G401 (cell line): ENCODE measurements around the gene PLG. TPM values are rescaled to one million over a fixed set of nuclear protein-coding genes. Genes with fewer than 3 reads are reported as not detected.
A peak's percentile ranks its signal among the peaks of the same experiment; 100 is the strongest.
"Not testable (repeated sequence)": the region's sequence is repeated elsewhere in the genome, so short reads cannot be mapped to it uniquely, and the experiment has no call there.

Experiments used
- DNase-seq: peaks from one replicate; pipeline ENCODE4 v3.0.0-alpha.2; 2015; ENCODE audit warnings: low spot score
- in situ Hi-C: cut with HindIII; loops from 2 replicates; pipeline ENCODE4 v1.10.0; 2016; ENCODE audit warnings: low sequenced_read_pairs, mixed read lengths
- total RNA-seq: library from RNA; depleted of rRNA; stranded (reverse); fragments of >200 nt; shearing (Covaris generic); gene quantifications from 2 replicates; pipeline ENCODE4 v1.2.3, GENCODE V29; 2014

The PLG gene
- total RNA-seq, 1 experiment from 2014 or later, result not detected

DNA sequence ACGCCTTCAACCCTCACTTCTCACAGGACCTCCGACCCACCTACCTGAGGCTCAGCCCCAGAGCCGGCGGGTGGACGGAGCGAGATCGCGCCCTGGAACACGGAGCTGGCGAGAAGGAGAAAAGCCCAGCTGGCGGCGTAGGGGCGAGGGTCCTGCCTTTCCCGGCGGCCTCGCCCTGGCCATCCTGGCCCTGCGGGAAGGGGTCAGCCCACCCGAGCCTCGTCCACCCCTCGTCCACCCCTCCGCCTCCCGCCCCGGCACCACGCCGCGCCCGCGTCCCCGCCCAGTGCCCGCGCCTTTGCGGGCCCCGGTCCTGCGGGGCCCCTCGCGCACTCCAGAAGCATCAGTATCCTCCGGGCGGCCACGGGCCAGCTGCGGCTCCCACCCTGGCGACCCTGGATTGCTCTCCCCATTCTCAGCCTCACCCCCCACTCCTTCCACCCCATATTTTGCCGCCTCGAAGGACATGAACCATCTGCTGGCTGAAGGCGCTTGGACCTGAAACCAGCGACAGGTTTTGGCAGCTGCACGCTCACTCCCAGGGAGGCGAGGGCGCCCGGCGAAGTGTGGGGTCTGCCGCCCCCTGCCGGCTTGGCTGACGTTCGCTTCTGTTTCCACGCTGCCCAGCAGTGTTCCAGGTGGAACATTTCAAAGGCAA is 65.1 kb downstream of the PLG start:
- DNase-seq, result peak; percentile 21
- in situ Hi-C loops, result no loop called here

DNA sequence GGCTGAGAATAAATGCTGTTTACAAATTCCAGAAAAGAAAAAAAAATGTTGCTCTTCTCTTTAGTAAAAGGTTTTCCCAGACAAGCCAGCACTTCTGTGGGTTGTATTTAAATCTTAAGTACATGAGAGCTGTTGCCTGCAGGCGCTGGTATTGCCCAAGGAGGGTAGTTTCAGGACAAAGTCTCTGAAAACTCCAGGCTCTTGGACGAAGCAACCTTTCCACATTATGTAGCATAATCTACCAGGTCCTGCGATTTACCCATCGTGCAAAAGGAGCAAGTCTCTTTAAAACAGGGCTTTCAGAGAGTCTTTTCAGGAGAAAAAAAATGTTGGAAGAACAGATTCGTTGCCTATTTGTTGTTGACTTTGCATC is 65.6 kb downstream of the PLG start:
- in situ Hi-C loops, result no loop called here
- DNase-seq, result no peak

DNA sequence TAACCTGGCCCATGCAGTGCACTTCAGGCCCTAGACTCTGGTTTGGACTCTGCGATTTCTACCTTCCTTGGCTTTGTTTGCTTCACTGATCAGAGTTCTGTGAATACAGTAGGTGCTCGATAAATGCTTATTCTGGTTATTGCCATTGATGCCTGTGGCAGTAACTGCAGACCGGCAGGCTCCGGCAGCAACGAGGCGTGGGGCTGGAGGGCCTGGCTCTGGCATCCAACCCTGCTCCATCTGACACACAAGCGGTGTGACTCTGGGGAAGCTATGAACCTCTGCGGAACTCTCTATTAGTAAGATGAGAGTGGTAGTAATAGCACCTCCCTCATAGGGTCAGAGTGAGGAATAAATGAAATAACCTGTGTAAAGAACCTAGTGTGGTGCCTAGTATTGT is 66.1 kb downstream of the PLG start:
- in situ Hi-C loops, result no loop called here
- DNase-seq, result no peak

DNA sequence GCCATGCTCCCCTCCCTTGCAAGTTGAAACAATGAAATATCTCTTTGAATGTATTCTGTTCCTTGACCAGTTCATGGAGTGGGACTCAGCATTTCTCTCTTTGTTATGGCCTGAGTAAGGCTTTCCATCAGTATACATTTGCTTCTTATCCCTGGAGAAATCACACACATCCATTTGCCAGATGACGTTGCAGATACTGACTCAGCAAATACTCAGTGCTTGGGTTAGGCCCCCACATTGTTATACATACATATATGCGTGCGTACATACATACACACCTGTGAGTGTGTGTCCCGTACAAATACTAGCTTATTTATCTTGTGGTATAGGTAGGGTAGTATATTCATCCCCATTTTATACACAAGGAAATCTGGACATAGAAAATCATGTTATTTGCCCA is 72.4 kb downstream of the PLG start:
- in situ Hi-C loops, result no loop called here
- DNase-seq, result no peak

DNA sequence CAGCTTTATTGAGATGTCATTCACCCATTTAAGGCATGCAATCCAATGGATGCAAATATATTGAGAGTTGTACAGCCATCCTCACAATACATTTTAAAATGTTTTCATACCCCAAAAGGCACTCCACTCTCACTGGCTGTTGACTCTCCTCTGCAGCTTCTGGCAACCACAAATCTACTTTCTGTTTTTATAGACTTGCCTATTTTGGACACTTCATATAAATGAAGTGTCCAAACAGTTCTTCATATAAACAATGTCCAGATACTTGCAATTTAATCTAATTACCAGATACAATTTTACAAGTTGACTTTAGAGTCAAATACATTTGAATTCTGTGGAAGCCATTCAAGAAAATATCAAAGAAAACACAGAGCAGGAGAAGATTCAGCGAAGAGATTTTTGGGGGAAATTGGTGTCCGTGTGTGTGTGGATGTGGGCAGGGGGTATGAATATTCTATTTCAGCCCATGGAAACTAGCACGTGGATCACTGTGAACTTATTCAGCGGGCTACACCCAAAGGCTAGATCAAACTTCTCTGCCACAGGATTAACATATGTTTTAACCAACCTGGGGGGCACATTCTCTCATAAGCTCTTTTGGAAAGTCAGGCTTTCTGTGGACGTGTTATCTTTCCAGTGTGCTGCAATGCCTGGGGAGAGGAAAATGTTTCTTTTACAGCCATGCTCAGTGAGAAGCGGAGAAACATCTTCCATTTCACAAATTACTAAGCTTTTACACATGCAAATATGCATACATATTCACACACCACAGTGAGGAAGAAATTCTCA is 73.9 kb downstream of the PLG start:
- in situ Hi-C loops, result no loop called here

DNA sequence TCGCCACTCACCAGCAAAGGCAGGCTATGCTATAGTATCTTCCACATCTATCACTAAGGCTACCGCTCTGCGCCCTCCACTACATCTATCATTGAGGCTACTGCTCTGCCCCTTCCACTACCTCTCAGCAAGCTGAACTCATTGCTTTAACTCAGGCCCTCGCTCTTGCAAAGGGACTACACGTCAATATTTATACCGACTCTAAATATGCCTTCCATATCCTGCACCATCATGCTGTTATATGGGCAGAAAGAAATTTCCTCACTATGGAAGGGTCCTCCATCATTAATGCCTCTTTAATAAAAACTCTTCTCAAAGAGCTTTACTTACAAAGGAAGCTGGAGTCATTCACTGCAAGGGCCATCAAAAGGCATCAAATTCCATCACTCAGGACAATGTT is 77.1 kb downstream of the PLG start:
- DNase-seq, in situ Hi-C loops: not testable (repeated sequence)

More for the DNA sequence above, 73.9 kb downstream of the PLG start:
- no peak for DNase-seq

DNA sequence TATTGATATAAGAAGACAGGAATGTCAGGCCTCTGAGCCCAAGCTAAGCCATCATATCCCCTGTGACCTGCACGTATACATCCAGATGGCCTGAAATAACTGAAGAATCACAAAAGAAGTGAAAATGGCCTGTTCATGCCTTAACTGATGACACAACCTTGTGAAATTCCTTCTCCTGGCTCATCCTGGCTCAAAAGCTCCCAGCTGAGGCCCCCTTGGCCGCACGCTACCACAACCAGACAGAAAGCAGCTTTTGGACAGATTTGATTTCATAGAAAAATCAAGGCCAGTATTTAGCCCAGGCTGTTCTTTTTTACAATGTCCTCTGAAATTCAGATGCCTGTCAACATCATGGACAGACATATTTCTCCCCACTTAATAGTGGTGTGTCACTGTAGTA is 78.6 kb downstream of the PLG start:
- DNase-seq, in situ Hi-C loops: not testable (repeated sequence)

DNA sequence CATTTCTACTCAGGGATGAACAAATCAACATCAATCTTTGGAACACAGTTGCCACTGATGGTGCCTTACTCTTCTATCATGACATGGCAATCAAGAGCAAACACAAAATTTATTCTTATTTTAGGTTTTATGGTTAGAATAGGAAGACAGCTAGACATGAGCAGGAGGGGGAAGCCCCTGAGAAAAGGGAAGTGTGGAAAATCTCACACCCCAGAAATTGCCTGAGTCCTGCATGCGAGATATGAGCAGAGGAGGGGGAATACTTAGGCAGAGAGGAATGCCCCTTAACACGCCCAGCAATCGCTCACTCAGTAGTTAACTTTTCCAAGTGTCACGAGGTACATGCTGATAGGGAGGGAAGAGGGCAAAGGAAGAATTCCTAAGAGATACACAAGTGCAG is 79.3 kb downstream of the PLG start:
- in situ Hi-C loops, result no loop called here
- no peak for DNase-seq

DNA sequence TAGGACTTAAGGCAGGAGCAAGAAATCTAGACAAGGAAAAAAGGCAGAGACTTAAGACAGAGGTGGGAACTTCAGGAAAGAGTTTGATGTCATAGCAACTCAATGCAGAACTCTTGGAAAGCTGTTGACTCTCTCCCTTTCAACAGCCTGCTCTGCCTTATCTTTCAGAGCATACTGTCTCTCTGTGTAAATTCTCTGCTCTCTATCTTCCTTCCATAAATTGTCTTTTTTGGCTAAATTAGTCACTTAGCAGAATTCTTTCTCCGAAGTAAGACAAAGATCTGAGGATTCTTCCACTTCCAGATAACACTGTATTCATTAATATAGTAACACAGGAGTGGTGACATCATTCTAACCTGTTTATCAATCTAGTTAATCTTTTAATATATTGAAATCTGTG is 80.2 kb downstream of the PLG start:
- no peak for DNase-seq
- in situ Hi-C loops, result no loop called here

DNA sequence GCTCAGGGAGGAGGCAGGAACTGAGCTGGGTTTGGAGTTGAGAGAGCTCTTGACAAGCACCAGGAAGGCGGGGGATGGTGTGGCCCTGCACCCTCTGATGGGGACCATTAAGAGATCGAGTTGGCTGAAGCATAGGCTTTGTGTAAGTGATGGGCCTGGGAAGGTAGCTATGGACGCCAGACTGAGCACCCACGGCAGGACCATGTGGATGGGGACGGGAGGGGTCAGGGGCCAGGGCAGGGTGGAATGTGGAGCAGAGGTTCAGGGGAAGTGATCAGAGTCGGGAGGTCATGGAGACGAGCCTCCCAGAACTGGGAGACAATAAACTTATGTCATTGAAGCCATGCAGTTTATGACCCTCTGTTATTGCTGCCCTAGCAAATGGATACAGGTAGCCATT is 81.7 kb downstream of the PLG start:
- in situ Hi-C loops, result no loop called here
- DNase-seq, result no peak

DNA sequence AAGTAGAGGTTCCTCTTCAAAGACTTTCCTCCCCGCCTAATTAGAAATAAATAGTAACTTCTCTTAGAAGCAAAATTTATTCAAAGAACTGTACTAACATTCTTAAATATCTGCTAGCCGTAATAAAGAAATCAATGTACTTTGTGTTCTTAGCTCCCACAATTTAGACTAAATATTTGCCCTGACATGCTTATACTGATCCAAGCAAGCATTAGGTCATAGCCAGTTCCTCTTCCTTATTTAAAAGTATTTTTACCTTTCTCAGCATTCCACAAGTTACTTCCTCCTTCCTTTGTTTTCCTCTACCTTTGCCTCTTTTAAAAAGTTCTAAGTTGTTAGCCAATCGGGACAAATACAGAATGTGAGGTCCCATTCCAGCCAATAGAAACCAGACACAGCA is 86.1 kb downstream of the PLG start:
- in situ Hi-C loops, DNase-seq: not testable (repeated sequence)

DNA sequence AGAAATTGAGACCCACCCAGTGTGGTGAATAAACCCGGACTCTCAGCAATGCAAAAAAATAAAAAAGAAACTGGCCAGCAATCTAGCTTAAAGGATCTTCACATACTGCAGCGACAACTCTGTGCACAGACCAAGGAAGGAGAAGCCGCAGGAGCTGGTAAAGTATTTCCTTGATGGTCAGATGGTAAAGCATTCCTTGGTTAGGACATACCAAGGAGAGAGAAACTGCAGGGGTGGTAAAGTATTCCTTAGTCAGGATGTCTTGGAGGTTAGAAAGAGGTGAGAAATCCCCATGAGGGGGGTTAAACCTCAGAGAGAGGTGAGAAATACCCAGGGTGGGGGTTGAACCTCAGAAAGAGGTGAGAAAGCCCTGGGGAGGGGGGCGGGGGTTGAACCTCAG is 86.8 kb downstream of the PLG start:
- DNase-seq, result no peak
- in situ Hi-C loops, result no loop called here

DNA sequence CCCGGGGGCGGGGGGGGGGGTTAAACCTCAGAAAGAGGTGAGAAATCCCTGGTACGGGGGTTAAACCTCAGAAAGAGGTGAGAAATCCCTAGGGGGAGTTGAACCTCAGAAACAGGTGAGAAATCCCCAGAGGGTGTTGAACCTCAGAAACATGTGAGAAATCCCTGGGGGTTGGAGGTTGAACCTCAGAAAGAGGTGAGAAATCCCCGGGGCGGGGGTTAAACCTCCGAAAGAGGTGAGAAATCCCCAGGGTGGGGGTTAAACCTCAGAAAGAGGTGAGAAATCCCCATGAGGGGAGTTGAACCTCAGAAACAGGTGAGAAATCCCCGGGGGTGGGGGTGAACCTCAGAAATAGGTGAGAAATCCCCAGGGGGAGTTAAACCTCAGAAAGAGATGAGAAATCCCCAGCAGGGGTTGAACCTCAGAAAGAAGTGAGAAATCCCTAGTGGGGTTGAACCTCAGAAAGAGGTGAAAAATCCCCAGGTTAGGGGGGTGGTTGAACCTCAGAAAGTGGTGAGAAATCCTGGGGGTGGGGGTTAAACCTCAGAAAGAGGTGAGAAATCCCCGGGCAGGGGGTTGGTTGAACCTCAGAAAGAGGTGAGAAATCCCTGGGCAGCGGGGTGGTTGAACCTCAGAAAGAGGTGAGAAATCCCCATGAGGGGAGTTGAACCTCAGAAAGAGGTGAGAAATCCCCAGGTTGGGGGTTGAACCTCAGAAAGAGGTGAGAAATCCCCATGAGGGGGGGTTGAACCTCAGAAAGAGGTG is 87.4 kb downstream of the PLG start:
- no peak for DNase-seq
- in situ Hi-C loops, result no loop called here

DNA sequence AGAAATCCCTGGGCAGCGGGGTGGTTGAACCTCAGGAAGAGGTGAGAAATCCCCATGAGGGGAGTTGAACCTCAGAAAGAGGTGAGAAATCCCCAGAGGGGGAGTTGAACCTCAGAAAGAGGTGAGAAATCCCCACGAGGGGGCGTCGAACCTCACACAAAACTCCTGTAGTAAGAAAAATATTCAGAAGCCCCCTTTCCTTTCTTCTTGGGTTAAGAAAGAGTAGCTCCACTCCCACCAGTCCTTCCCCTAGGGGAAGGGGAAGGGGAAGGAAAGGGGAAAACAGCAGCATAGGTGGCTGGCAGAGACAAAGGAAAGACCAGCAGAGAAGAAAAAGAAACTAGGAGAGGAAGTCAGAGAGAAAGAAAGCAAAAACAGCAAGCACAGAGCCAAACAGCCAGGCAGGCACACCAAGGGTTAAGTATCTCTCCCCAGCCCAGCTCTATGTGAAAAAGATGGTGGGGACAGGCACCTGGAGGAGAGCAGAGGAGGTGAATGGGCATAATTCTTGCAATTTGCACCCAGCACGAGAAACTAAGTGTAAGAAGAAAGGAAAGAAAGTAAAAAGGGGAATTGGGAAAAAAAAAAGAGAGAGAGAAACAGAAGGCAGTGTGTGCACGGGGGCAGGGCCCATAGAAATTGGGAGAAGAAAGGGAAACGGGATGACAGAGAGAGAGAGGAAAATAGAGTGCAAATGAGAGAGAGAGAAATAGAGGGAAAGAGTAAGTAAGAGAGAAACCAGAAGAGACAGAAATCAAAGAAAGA is 88.2 kb downstream of the PLG start:
- in situ Hi-C loops, result no loop called here
- no peak for DNase-seq

DNA sequence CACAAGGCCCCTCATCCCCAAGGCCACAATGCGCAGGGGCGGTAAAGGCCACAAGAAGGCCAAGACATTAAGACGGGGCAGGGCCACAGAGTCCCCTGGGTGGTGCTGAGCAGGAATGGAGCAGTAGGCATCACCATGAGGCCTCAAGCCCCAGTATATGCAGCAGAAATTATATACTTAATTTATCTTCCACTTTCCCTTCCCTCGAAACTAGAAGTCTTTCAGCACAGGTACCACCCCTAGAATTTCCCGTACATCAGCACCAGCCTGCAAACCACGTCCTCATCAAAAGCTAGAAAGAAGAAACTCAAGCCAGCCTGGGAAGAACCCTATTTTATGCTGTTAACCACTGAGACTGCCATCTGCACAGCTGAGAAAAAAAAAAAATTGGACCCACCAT is 89.4 kb downstream of the PLG start:
- DNase-seq, result no peak
- in situ Hi-C loops, result no loop called here

DNA sequence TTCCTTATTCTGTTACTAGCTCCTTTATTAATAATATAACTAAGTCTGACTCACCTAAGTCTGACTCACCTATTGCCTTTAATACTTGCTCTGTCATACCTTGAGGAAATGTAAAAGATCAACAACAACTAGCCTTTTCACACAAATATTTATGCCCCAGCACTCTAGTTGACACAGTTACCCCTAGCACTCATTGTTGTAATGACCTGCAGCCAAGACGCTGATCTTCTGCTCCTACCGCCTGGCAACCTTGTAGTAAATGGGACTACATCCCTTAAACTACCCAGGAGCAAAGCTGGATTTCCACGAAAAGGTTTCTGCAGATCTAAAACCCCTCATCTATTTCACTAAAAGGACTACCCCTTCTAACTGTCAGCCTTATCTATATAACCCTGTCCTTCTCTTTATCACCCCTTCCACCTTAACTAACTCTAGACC is 90.0 kb downstream of the PLG start:
- no peak for DNase-seq
- in situ Hi-C loops, result no loop called here

DNA sequence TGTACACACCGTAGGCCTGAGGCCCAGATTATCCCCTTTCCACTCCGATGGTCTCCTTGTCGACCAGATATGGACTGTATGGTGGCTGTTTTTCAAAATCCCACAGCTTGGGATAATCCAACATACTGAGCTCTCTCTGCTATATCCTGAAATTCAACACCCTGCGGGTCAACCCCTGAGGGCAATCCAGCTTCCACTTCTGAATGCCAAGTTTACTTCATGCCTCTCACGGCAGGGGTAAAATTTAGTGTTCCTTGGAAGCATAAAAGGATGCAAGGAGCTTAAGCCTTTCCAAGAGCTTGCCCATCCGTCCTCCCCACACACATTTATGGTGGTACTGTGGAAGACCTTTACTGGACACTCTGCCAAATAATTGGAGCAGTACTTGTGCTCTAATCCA is 90.7 kb downstream of the PLG start:
- in situ Hi-C loops, result no loop called here
- DNase-seq, result no peak

DNA sequence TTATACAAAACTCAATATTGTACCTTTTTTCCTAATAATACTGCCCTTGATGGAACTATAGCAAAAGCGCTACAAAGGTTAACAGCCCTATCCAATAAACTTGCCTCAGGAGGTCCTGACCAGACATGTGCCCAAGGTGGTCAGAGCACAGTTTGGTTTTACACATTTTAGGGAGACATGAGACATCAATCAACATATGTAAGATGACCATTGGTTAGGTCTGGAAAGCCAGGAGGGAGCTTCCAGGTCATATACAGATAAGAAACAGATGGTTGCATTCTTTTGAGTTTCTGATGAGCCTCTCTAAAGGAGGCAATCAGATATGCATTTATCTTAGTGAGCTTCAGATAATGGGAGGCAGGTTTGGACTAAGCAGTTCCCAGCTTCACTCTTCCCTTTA is 91.6 kb downstream of the PLG start:
- in situ Hi-C loops, result no loop called here
- no peak for DNase-seq

DNA sequence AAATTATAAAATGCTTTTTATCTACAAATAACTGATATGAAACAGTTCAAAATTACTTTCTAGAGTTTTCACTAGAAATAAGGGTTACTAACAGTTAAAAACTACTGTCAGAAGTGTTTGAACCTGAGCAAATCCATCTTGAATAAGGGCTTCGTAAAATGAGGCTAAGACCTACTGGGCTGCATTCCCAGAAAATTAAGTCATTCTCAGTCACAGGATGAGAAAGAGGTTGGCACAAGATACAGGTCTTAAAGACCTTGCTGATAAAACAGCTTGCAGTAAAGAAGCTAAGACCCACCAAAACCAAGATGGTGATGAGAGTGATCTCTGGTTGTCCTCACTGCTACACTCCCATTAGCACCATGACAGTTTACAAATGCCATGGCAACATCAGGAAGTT is 93.7 kb downstream of the PLG start:
- DNase-seq, result no peak
- in situ Hi-C loops, result no loop called here

DNA sequence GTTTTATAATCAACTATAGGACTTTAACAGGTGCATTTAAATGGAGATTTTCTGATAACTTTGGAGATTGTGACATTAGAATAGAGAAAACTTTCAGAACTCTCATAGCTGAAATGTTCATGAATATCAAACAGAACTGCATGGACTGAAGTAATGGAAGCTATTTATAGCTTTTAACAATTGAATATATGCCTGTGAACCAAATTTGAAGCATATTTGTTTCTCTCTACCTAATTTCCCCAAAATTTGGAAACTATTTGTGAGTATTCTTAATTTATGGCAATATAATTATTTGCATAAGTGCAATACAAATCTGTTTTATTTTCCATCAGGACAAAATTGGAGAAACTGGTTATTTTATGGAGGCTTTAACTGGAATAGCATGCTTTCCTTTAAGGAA is 96.6 kb downstream of the PLG start:
- no peak for DNase-seq
- in situ Hi-C loops, result no loop called here
